GM12892 (cell line): Measurements from ENCODE around the gene JAKMIP3.

Experiments used
- POLR2A ChIP-seq: IDR thresholded peaks from 2 replicates; pipeline ENCODE4 v1.6.1; 2011; ENCODE audit warnings: low read depth, low read length, control low read depth
- POLR2AphosphoS5 ChIP-seq: IDR thresholded peaks from 2 replicates; pipeline ENCODE4 v1.6.1; 2011; ENCODE audit warnings: low read depth, low read length, control low read depth

- no peak for TF ChIP-seq POLR2AphosphoS5
- TF ChIP-seq POLR2A = no peak
Measured at GRCh38 chr10:132039371-132039770, 26.4 kb upstream of the JAKMIP3 start.
